Measurements from ENCODE around the gene MRPS33. TPM values are rescaled to one million over a fixed set of nuclear protein-coding genes. Genes with fewer than 3 reads are reported as not detected.
A peak's percentile ranks its signal among the peaks of the same experiment; 100 is the strongest.
"Not testable (repeated sequence)": the region's sequence is repeated elsewhere in the genome, so short reads cannot be mapped to it uniquely, and the experiment has no call there.

The MRPS33 gene
- total RNA-seq: 9.4 TPM

DNA sequence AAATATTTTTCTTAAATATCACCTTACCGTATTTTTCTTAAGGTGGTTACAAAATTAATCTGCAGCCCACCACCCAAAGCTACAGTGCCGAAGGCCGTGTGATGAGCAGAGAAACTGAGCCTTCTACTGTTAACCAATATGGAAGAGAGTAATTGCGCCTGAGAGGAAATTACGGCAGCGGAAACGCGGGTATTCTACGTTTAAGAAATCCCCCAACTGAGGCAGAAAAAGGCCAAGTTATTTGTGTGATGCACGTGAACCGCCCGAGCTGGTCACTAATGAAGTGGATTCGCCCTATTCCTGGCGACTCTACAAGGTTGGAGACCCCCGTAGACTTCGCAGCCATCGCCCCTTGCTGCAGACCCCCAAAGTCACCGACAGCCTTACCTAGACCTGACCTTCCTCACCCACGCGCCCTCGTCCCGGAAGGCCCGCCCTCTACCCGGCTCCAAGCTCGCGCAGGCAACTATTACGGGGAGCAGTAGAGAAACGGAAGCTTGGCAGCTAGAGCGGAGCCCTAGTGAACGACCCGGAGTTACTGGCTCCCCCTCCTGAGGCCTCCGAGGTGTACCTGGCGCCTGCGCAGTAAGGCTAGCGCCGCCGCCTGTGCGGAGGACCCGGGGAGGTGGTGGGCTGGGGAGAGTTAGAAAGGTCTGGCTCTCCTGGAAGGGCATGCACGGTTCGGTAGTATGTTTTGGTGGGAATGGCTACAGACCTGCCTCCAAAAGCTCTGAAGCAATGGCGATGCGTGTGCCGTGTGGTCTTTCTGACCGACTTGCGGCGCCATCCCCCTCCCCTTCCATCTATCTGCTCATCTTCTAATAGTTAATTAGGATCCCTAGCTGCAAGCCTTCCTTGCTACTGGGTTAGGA is at the start of gene MRPS33:
Gene MRPS33 (minus strand): TSS at position 429 of the 872 bp plus-strand sequence. CDS start 4,319 bp downstream, outside the sequence.
- peak; percentile 88 to 98 (median 95) for DNase-seq (ENCODE audit: low read depth in 2 of 3, low spot score in 2 of 3)

- DNase-seq (ENCODE audit: low read depth in 2 of 3, low spot score in 2 of 3): no peak
These were observed 43.0 kb upstream of the MRPS33 start for GRCh38 chr7:141057788-141058187.

GRCh38 chr7:141055146-141055545 is 40.4 kb upstream of the MRPS33 start:
- no peak for DNase-seq (ENCODE audit: low read depth in 2 of 3, low spot score in 2 of 3)

DNA sequence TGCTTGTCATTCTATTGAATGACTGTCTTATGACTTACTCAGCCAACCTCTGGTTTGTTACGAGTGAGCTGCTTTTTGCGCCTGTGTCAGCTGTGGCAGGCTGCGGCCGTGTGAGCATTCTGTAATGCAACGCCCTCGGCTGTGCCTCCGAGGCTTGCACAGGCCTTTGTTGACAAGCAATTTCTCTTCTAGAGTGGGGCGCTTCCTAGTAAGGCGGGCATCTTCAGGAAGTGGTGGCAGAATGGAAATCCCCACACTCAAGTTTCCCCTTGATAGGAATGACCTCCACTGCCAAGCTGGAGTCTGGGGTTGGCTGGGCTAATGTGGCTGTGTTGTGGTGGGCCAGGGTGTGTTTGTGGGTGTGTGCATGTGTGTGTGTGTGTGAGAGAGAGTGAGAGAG is 38.9 kb upstream of the MRPS33 start:
- DNase-seq (ENCODE audit: low read depth in 2 of 3, low spot score in 2 of 3): peak in 2 of 3 donors; percentile 64

DNA sequence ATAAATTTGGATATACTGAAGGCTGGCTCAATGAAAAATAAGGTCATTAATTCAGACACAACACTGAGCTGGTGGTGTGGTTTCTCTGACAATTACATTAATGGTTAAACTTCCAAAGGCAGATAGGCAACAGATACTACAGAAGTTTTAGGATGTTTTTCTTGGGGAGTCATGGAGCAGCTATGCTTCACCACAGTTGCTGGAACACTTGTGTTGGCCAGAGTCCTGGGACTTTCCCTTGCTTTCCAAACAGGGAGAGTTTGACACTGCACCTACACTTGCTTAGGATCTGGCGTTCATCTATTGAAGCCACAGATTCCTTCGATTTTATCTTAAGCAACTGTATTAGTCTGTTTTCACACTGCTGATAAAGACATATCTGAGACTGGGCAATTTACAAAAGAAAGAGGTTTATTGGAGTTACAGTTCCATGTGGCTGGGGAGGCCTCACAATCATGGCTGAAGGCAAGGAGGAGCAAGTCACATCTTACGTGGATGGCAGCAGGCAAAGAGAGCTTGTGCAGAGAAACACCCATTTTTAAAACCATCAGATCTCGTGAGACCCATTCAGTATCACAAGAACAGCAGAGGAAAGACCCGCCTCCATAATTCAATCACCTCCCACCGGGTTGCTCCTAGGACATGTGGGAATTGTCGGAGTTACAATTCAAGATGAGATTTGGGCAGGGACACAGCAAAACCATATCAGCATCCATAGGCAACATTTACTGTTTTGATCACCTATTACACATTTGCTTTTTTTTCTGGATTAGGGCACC is 31.3 kb upstream of the MRPS33 start:
- no peak for DNase-seq (ENCODE audit: low read depth in 2 of 3, low spot score in 2 of 3)

- no peak for DNase-seq (ENCODE audit: low read depth in 2 of 3, low spot score in 2 of 3)
These were observed 30.5 kb upstream of the MRPS33 start for GRCh38 chr7:141045126-141045841.

- DNase-seq (ENCODE audit: low read depth in 2 of 3, low spot score in 2 of 3): no peak
These were observed 28.9 kb upstream of the MRPS33 start for GRCh38 chr7:141043616-141044015.

- DNase-seq (ENCODE audit: low read depth in 2 of 3, low spot score in 2 of 3): no peak
These were observed 27.8 kb upstream of the MRPS33 start for GRCh38 chr7:141042222-141043193.

GRCh38 chr7:141039376-141039775 is 24.6 kb upstream of the MRPS33 start:
- DNase-seq (ENCODE audit: low read depth in 2 of 3, low spot score in 2 of 3): no peak

GRCh38 chr7:141038100-141038499 is 23.3 kb upstream of the MRPS33 start:
- not testable (repeated sequence) for DNase-seq (ENCODE audit: low read depth in 2 of 3, low spot score in 2 of 3)

DNA sequence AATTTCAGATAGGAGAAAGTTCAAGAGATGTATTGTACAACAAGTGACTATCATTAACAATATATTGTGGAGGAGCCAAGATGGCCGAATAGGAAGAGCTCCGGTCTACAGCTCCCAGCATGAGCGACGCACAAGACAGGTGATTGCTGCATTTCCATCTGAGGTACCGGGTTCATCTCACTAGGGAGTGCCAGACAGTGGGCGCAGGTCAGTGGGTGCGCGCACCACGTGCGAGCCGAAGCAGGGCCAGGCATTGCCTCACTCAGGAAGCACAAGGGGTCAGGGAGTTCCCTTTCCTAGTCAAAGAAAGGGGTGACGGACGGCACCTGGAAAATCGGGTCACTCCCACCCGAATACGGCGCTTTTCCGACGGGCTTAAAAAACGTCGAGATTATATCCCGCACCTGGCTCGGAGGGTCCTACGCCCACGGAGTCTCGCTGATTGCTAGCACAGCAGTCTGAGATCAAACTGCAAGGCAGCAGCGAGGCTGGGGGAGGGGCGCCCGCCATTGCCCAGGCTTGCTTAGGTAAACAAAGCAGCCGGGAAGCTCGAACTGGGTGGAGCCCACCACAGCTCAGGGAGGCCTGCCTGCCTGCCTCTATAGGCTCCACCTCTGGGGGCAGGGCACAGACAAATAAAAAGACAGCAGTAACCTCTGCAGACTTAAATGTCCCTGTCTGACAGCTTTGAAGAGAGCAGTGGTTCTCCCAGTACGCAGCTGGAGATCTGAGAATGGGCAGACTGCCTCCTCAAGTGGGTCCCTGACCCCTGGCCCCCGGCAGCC is 18.0 kb upstream of the MRPS33 start:
- not testable (repeated sequence) for DNase-seq (ENCODE audit: low read depth in 2 of 3, low spot score in 2 of 3)

DNA sequence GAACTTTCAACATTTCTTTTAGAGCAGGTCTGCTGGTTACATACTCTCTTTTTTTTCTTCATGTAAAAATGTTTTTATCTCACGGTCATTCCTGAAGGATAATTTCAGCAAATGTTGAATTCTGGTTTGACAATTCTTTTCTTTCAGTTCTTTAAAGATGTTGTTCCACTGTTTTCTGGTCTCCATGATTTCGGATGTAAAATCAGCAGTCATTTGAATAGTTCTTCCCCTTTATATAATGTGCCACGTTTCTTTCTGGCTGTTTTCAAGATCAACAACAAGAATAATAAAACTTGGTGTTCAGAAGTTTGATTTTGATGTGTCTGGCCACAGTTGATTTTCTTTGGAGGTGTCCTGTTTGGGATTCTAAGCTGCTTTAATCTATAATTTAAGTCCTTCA is 14.0 kb upstream of the MRPS33 start:
- no peak for DNase-seq (ENCODE audit: low read depth in 2 of 3, low spot score in 2 of 3)

DNA sequence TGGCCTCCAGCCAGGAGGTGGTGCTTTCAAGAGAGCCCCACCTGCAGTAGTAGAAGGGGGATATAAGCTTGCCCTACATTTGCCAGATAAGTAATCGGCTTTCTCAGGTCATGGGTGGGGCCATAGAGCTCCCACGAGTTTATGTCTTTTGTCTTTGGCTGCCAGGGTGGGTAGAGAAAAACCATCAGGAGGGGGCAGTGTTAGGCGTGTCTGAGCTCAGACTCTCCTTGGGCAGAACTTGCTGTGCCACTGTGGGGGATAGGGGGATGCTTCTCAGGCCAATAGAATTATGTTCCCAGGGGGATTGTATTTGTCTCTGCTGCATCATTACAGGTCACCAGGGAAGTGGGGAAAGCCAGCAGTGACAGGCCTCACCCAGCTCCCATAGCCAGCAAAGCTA is 12.3 kb upstream of the MRPS33 start:
- no peak for DNase-seq (ENCODE audit: low read depth in 2 of 3, low spot score in 2 of 3)

GRCh38 chr7:141024668-141025067 is 9.9 kb upstream of the MRPS33 start:
- no peak for DNase-seq (ENCODE audit: low read depth in 2 of 3, low spot score in 2 of 3)

- DNase-seq (ENCODE audit: low read depth in 2 of 3, low spot score in 2 of 3): no peak
These were observed 8.5 kb upstream of the MRPS33 start for GRCh38 chr7:141023295-141023694.

- DNase-seq (ENCODE audit: low read depth in 2 of 3, low spot score in 2 of 3): no peak
These were observed 2.8 kb upstream of the MRPS33 start for GRCh38 chr7:141017555-141017954.

- no peak for DNase-seq (ENCODE audit: low read depth in 2 of 3, low spot score in 2 of 3)
These were observed 1.6 kb upstream of the MRPS33 start for GRCh38 chr7:141016349-141016748.

DNA sequence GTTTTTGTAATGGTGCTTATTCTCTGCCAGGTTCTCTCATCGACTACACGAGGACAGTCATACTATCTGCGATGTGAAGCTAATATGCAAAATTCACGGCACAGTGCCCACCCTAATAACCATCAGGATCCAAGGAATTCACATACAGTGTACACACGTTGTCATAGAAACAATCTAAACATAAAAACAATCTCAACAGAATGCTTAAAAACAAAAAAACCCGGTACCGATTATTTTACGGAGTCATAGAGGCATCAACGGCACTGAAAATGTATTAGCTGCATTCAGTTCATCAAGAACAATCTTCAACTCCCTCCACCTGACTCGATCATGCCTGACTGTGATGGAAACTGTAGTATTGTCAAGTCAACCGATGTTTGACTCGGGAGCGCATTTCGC is 628 bp downstream of the MRPS33 start:
- peak in 1 of 3 donors; percentile 24 for DNase-seq (ENCODE audit: low read depth in 2 of 3, low spot score in 2 of 3)

GRCh38 chr7:141013345-141013715 is 1.4 kb downstream of the MRPS33 start:
- no peak for DNase-seq (ENCODE audit: low read depth in 2 of 3, low spot score in 2 of 3)

All from hematopoietic multipotent progenitor cell (in vitro differentiated cells).